HG03378 (cell line): ENCODE results near the gene TACC2.

ENCODE experiments used
- ATAC-seq: cut with Tn5 transposase; IDR thresholded peaks from one replicate; pipeline ENCODE4 v1.9.1; 2021; ENCODE audit warnings: mild to moderate bottlenecking, moderate library complexity; ENCODE audit not compliant: unreplicated experiment

The TACC2 gene

GRCh38 chr10:122263971-122264370, 275.0 kb downstream of the TACC2 start:
- ATAC-seq, result no peak

- no peak for ATAC-seq
Measured at GRCh38 chr10:122264436-122264835, 275.5 kb downstream of the TACC2 start.

GRCh38 chr10:122264931-122265330, 276.0 kb downstream of the TACC2 start:
- no peak for ATAC-seq

GRCh38 chr10:122265896-122266295, 276.9 kb downstream of the TACC2 start:
- no peak for ATAC-seq

GRCh38 chr10:122267849-122268737, 279.1 kb downstream of the TACC2 start:
- ATAC-seq, result no peak

GRCh38 chr10:122269059-122269687, 280.2 kb downstream of the TACC2 start:
- ATAC-seq, result no peak

- no peak for ATAC-seq
Measured at GRCh38 chr10:122271076-122271475, 282.1 kb downstream of the TACC2 start, which contains the start of gene BTBD16. BTBD16 (plus strand) TSS chr10:122271296; CDS start chr10:122275082, 3,786 bp downstream.

GRCh38 chr10:122273966-122274545, 285.1 kb downstream of the TACC2 start:
- no peak for ATAC-seq

GRCh38 chr10:122276611-122277208, 287.7 kb downstream of the TACC2 start:
- no peak for ATAC-seq

- ATAC-seq, result no peak
Measured at GRCh38 chr10:122277526-122278136, 288.7 kb downstream of the TACC2 start.

- no peak for ATAC-seq
Measured at GRCh38 chr10:122279725-122280141, 290.8 kb downstream of the TACC2 start.

GRCh38 chr10:122280156-122280555, 291.2 kb downstream of the TACC2 start:
- no peak for ATAC-seq

GRCh38 chr10:122281018-122281626, 292.2 kb downstream of the TACC2 start:
- ATAC-seq, result no peak

- no peak for ATAC-seq
Measured at GRCh38 chr10:122281751-122282150, 292.8 kb downstream of the TACC2 start.

- ATAC-seq, result no peak
Measured at GRCh38 chr10:122282253-122282671, 293.3 kb downstream of the TACC2 start.

- ATAC-seq, result no peak
Measured at GRCh38 chr10:122282909-122283308, 293.9 kb downstream of the TACC2 start.

GRCh38 chr10:122285506-122286444, 296.8 kb downstream of the TACC2 start:
- ATAC-seq, result no peak

GRCh38 chr10:122286867-122287266, 297.9 kb downstream of the TACC2 start:
- ATAC-seq, result no peak

- ATAC-seq, result no peak
Measured at GRCh38 chr10:122287570-122287969, 298.6 kb downstream of the TACC2 start.
